ENCODE data around the gene GFOD1. TPM values are rescaled to one million over a fixed set of nuclear protein-coding genes. Genes with fewer than 3 reads are reported as not detected.

The GFOD1 gene
- total RNA-seq, 1 donor from 2014 or later = 33.7 TPM

DNA sequence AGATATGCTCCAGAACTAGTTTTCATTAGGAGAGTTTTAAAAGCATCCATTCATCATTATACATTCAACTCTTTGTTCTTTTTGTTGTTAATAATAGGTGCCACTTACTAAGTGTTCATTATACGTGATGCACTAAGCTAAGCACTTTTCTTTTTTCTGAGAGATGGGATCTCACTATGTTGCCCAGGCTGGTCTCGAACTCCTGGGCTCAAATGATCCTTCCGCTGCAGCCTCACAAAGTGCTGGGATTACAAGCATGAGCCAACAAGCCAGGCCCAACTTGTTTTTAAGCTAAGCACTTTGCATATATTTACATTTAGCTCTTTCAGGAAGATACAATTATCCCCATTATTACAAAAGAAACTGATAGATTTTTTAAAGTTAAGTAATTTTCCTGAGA lies 5.7 kb upstream of the GFOD1 start:
- DNase-seq (no peak), ATAC-seq (no peak)
- Histone ChIP-seq H3K9me3 (no peaks in the 10 kb centered on the region), H3K4me3 (no peak overlapping the region), H3K36me3 (no peaks in the 10 kb centered on the region), H3K27me3 (no peaks in the 10 kb centered on the region), H3K27ac (no peak overlapping the region), H3K4me1 (peaks cover 5% of the 10 kb centered on the region)
- TF ChIP-seq, protein P1, sequence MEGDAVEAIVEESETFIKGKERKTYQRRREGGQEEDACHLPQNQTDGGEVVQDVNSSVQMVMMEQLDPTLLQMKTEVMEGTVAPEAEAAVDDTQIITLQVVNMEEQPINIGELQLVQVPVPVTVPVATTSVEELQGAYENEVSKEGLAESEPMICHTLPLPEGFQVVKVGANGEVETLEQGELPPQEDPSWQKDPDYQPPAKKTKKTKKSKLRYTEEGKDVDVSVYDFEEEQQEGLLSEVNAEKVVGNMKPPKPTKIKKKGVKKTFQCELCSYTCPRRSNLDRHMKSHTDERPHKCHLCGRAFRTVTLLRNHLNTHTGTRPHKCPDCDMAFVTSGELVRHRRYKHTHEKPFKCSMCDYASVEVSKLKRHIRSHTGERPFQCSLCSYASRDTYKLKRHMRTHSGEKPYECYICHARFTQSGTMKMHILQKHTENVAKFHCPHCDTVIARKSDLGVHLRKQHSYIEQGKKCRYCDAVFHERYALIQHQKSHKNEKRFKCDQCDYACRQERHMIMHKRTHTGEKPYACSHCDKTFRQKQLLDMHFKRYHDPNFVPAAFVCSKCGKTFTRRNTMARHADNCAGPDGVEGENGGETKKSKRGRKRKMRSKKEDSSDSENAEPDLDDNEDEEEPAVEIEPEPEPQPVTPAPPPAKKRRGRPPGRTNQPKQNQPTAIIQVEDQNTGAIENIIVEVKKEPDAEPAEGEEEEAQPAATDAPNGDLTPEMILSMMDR (IDR thresholded peaks at IDR 0.05) = no peak
- intact Hi-C loops (cut with DNase I) = no loop called here

DNA sequence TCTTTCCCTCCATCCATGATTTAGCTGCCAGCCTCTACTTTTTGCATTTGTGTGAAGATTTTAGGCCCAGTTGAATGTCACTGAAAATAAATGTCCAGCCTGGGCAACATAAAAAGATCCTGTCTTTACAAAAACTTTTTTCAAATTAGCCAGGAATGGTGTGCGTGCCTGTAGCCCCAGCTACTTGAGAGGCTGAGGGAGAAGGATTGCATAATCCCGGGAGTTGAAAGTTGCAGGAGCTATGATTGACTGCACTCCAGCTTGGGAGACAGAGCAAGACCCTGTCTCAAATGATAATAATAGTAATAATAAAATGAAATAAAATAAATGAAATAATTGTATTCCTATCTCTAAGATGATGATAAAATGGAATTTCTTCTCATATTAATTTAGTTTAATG lies 5.0 kb upstream of the GFOD1 start:
- H3K4me1 ChIP-seq = peaks cover 9% of the 10 kb centered on the region
- no peaks in the 10 kb centered on the region for H3K9me3 ChIP-seq
- no peak overlapping the region for H3K27ac ChIP-seq
- H3K4me3 ChIP-seq = no peak overlapping the region
- H3K27me3 ChIP-seq = no peaks in the 10 kb centered on the region
- TF ChIP-seq, protein P1 (IDR thresholded peaks at IDR 0.05) = no peak
- no peaks in the 10 kb centered on the region for H3K36me3 ChIP-seq
- intact Hi-C loops (cut with DNase I) = no loop called here
- ATAC-seq (no peak), DNase-seq (no peak)

DNA sequence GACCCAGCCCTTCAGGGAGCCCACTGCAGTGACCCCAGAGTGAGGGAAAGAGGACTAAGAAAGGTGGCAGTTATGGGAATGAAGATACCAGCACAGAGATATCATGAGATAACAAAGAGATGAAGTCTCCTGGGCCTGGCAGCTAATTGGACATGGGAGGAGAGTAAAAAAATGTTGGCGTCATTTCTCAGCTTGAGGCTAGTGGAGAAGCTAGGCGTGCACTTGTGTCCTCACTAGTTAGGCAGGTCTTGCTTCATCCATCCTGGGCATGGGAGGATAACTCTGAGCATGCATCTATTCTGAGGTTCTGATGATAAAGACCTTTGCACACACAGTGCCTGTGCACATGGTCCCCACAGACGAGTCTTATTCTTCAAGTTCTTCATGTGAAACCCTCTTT lies 4.1 kb upstream of the GFOD1 start:
- Histone ChIP-seq H3K36me3 (no peaks in the 10 kb centered on the region), H3K4me3 (no peak overlapping the region), H3K4me1 (peaks cover 9% of the 10 kb centered on the region), H3K27me3 (no peaks in the 10 kb centered on the region), H3K9me3 (no peaks in the 10 kb centered on the region), H3K27ac (no peak overlapping the region)
- TF ChIP-seq, protein P1 (IDR thresholded peaks at IDR 0.05) = no peak
- DNase-seq (no peak), ATAC-seq (no peak)
- intact Hi-C loops (cut with DNase I) = no loop called here

DNA sequence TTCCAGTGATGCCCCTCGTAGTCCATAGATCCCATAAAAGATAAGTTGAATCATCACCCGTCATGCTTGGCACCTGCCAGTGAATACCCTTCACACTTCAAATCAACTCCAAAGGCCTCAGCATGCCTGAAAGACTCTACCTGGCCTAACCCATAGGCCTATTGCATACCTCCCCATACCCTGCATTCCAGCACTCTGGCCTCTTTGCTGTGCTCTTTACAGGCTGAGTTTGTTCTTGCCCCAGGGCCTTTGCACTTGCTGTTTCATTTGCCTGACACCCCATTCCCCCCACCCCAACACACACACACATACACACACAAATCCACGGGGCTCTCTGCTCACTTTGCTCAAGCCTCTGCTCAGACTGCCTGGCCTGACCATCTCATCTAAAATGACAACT lies 3.0 kb upstream of the GFOD1 start:
- no peak overlapping the region for H3K4me3 ChIP-seq
- no peak for DNase-seq
- no peaks in the 10 kb centered on the region for H3K36me3 ChIP-seq
- H3K27ac ChIP-seq = no peak overlapping the region
- H3K27me3 ChIP-seq = no peaks in the 10 kb centered on the region
- no peak for ATAC-seq
- intact Hi-C loops (cut with DNase I) = no loop called here
- peaks cover 9% of the 10 kb centered on the region for H3K4me1 ChIP-seq
- no peaks in the 10 kb centered on the region for H3K9me3 ChIP-seq
- TF ChIP-seq, protein P1 (IDR thresholded peaks at IDR 0.05) = no peak

DNA sequence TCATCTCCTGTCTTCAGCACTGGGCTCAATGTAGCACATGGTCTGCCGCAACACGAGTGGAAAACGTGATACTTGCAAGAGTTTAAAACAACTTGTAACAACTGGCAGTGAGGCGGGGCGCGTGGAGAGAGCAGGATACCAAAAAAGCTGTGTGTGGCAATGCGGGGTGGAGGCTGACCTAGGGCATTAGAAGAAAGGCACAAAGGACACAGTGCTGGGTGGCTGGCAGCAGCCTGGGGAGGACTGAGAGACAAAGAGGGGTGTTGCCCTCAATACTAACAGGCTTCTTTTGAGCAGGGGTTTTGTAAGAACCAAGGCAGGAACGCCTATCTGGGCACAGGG lies 1.5 kb upstream of the GFOD1 start:
- Histone ChIP-seq H3K27me3 (no peaks in the 10 kb centered on the region), H3K4me1 (peaks cover 9% of the 10 kb centered on the region), H3K27ac (no peak overlapping the region), H3K36me3 (no peaks in the 10 kb centered on the region), H3K9me3 (no peaks in the 10 kb centered on the region), H3K4me3 (no peak overlapping the region)
- intact Hi-C loops (cut with DNase I) = no loop called here
- DNase-seq = no peak
- TF ChIP-seq, protein P1 (IDR thresholded peaks at IDR 0.05) = no peak
- ATAC-seq = no peak

All from upper lobe of right lung (tissue), 1 donor.